Measurements from ENCODE around the gene ERCC5. TPM values are rescaled to one million over a fixed set of nuclear protein-coding genes. Genes with fewer than 3 reads are reported as not detected.
A peak's percentile ranks its signal among the peaks of the same experiment; 100 is the strongest.

ERCC5 gene
- total and polyA plus RNA-seq, 2 donors (not counting 3 experiments of a cell fraction or from before 2014, with no cell fraction given): 12.5 to 40.1 TPM

DNA sequence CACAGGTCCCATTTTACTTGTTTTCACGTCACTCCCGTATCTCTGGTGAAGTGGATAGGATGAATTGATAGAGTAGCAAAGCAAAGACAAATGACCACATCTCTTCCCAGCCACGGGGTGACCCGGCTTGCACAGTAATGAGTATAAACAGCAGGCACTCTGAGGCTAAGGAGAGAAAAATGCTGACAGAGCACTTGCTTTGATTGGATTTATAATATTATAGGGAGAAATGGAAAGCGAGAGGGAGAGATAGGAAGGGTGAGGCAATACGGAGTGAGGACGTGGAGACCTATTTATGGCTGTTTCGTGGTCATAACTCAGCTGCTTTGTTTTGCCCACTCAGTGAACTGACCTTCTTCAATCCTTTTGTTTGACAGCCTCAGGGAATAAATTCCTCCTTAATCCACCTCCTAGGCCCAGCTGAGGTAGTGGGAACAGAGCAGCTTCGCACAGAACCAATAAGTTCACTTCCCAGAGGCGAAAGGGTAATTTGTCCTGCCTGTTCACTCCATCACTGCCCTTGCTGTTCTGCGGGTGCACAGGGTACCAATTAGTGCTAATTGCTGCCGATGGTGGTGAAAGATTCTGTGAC, 68.6 kb downstream of the ERCC5 start:
- H2AFZ ChIP-seq (ENCODE audit: low read depth, low read length): no peak overlapping the region
- H3K4me3 ChIP-seq (replicated peaks in 1 of 3; ENCODE audit: insufficient read depth in 1 of 3, low read depth in 1 of 3, low read length in 3 of 3): no peak overlapping the region
- H3K27ac ChIP-seq (ENCODE audit: insufficient read depth, low read depth, low read length): no peak overlapping the region
- DNase-seq (ENCODE audit: low read depth, low spot score) (no peak), FAIRE-seq (no peak)
- BruUV-seq (replicated peaks): no TSS peak
- no peak overlapping the region for H3K4me2 ChIP-seq (ENCODE audit: insufficient read depth, low read length)
- intact Hi-C loops (cut with micrococcal nuclease): loop anchor here (10.0 kb wide), 1 partner anchor 1660 kb away; no protein-coding TSS in a partner anchor
- dilution Hi-C loops (cut with MboI; ENCODE audit: extremely low pct_ligation_motif_present, low sequenced_read_pairs): no loop called here
- POLR2A ChIA-PET: no interaction called here
- H3K79me2 ChIP-seq (ENCODE audit: control insufficient read depth, insufficient read depth, low read length): no peaks in the 10 kb centered on the region
- no peaks in the 10 kb centered on the region for H3K9me1 ChIP-seq (replicated peaks; ENCODE audit: control insufficient read depth, extremely low read depth, insufficient read depth, low read length)
- no peaks in the 10 kb centered on the region for H3K36me3 ChIP-seq (ENCODE audit: control insufficient read depth in 2 of 2, extremely low read depth in 1 of 2, insufficient read depth in 2 of 2, low read length in 2 of 2)
- peaks cover 5% of the 10 kb centered on the region in 2 experiments for H3K27me3 ChIP-seq (ENCODE audit: control insufficient read depth in 2 of 2, insufficient read depth in 2 of 2, low read length in 2 of 2)
- no peaks in the 10 kb centered on the region for H3K9me3 ChIP-seq (replicated peaks; ENCODE audit: control insufficient read depth, insufficient read depth, low read length)
- no peaks in the 10 kb centered on the region for H3K4me1 ChIP-seq (ENCODE audit: control insufficient read depth, extremely low read depth, insufficient read depth, low read length)
- CTCF ChIA-PET: interaction anchor here (1.7 kb wide), 1 partner anchor 44 kb away, joined by 4 read pairs; no protein-coding TSS in a partner anchor
- TF ChIP-seq EZH2 (IDR thresholded peaks at IDR 0.05; ENCODE audit: borderline replicate concordance, low read depth, low read length, severe bottlenecking) (no peak), FOS (IDR thresholded peaks at IDR 0.05; ENCODE audit: borderline replicate concordance, insufficient read depth, low read length) (no peak)
- TF ChIP-seq, protein P1, sequence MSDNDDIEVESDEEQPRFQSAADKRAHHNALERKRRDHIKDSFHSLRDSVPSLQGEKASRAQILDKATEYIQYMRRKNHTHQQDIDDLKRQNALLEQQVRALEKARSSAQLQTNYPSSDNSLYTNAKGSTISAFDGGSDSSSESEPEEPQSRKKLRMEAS (IDR thresholded peaks at IDR 0.05; ENCODE audit: insufficient read depth, insufficient read length): no peak
- no peaks in the 10 kb centered on the region for H4K20me1 ChIP-seq (replicated peaks; ENCODE audit: control insufficient read depth, extremely low read depth, insufficient read depth, low read length)
- no peak overlapping the region for H3K9ac ChIP-seq (replicated peaks; ENCODE audit: extremely low read depth, insufficient read depth, low read length)

DNA sequence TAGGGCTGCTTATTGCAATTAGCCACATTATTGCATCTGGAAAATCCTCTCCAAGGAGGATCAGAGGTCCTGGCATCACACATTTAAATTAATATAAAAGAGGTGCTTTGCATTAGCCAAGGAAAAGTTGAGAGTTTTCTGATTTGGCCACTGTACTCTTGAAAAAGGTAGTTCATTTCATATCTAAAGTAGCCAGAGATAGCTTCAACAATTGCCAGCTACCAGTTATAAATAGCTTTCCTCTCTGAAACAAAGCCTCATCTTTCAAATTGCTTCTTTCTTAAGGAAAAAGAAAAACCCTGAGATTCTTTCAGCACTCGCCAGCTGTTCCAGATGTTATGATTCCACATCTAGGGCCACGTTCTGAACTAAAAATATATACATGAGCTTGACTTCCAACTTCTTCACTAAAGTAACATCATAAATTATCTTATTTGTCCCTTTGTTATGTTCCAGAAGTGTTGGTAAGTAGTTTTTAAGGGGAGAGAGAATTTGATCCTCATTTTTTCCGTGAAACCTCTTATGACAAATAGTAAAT, 69.6 kb downstream of the ERCC5 start:
- TF ChIP-seq, protein P1 (IDR thresholded peaks at IDR 0.05; ENCODE audit: insufficient read depth, insufficient read length): no peak
- TF ChIP-seq GATA2 (IDR thresholded peaks at IDR 0.05; ENCODE audit: insufficient read depth, insufficient read length, low read depth, low read length) (no peak), MYC (IDR thresholded peaks at IDR 0.05; ENCODE audit: low read depth, low read length) (no peak), POLR2AphosphoS5 (IDR thresholded peaks at IDR 0.05; ENCODE audit: insufficient read depth, low read depth, low read length) (no peak), FOS (IDR thresholded peaks at IDR 0.05; ENCODE audit: borderline replicate concordance, insufficient read depth, low read length) (no peak), JUN (IDR thresholded peaks at IDR 0.05; ENCODE audit: borderline replicate concordance, insufficient read depth, insufficient read length, low read depth) (no peak), EZH2 (IDR thresholded peaks at IDR 0.05; ENCODE audit: borderline replicate concordance, low read depth, low read length, severe bottlenecking) (no peak), POLR2A (IDR thresholded peaks at IDR 0.05; ENCODE audit: low read depth, low read length) (no peak)
- TF ChIP-seq, protein P2, sequence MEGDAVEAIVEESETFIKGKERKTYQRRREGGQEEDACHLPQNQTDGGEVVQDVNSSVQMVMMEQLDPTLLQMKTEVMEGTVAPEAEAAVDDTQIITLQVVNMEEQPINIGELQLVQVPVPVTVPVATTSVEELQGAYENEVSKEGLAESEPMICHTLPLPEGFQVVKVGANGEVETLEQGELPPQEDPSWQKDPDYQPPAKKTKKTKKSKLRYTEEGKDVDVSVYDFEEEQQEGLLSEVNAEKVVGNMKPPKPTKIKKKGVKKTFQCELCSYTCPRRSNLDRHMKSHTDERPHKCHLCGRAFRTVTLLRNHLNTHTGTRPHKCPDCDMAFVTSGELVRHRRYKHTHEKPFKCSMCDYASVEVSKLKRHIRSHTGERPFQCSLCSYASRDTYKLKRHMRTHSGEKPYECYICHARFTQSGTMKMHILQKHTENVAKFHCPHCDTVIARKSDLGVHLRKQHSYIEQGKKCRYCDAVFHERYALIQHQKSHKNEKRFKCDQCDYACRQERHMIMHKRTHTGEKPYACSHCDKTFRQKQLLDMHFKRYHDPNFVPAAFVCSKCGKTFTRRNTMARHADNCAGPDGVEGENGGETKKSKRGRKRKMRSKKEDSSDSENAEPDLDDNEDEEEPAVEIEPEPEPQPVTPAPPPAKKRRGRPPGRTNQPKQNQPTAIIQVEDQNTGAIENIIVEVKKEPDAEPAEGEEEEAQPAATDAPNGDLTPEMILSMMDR (IDR thresholded peaks at IDR 0.05; ENCODE audit: extremely low read depth in 1 of 2, insufficient read depth in 1 of 2, low read depth in 1 of 2, low read length in 2 of 2): no peak
- H2AFZ ChIP-seq (ENCODE audit: low read depth, low read length): no peak overlapping the region

More for the DNA sequence above, 69.6 kb downstream of the ERCC5 start:
- intact Hi-C loops (cut with micrococcal nuclease) (loop anchor here (5.0 to 10.0 kb wide), 2 partner anchors 967 to 1659 kb away; no protein-coding TSS in a partner anchor), dilution Hi-C loops (cut with MboI; ENCODE audit: extremely low pct_ligation_motif_present, low sequenced_read_pairs) (no loop called here)
- H3K4me2 ChIP-seq (ENCODE audit: insufficient read depth, low read length): no peak overlapping the region
- no peaks in the 10 kb centered on the region for H3K9me3 ChIP-seq (replicated peaks; ENCODE audit: control insufficient read depth, insufficient read depth, low read length)
- no peak overlapping the region for H3K4me3 ChIP-seq (replicated peaks in 1 of 3; ENCODE audit: insufficient read depth in 1 of 3, low read depth in 1 of 3, low read length in 3 of 3)
- no peak overlapping the region for H3K27ac ChIP-seq (ENCODE audit: insufficient read depth, low read depth, low read length)
- no TSS peak for BruUV-seq (replicated peaks)
- peaks cover 5% of the 10 kb centered on the region in 2 experiments for H3K27me3 ChIP-seq (ENCODE audit: control insufficient read depth in 2 of 2, insufficient read depth in 2 of 2, low read length in 2 of 2)
- ChIA-PET CTCF (interaction anchor here (1.1 to 1.7 kb wide), 4 partner anchors 11 to 45 kb away, joined by 3 to 11 read pairs (median 6); no protein-coding TSS in a partner anchor), POLR2A (no interaction called here)
- H3K9ac ChIP-seq (replicated peaks; ENCODE audit: extremely low read depth, insufficient read depth, low read length): no peak overlapping the region
- H3K36me3 ChIP-seq (ENCODE audit: control insufficient read depth in 2 of 2, extremely low read depth in 1 of 2, insufficient read depth in 2 of 2, low read length in 2 of 2): no peaks in the 10 kb centered on the region
- H3K79me2 ChIP-seq (ENCODE audit: control insufficient read depth, insufficient read depth, low read length): no peaks in the 10 kb centered on the region
- H3K9me1 ChIP-seq (replicated peaks; ENCODE audit: control insufficient read depth, extremely low read depth, insufficient read depth, low read length): no peaks in the 10 kb centered on the region
- FAIRE-seq (no peak), DNase-seq (ENCODE audit: low read depth, low spot score) (peak; percentile 4)
- H3K4me1 ChIP-seq (ENCODE audit: control insufficient read depth, extremely low read depth, insufficient read depth, low read length): no peaks in the 10 kb centered on the region
- no peaks in the 10 kb centered on the region for H4K20me1 ChIP-seq (replicated peaks; ENCODE audit: control insufficient read depth, extremely low read depth, insufficient read depth, low read length)
